GM18858 (cell line): Measurements from ENCODE around the gene DUSP19.
A peak's percentile ranks its signal among the peaks of the same experiment; 100 is the strongest.

Experiments
- ATAC-seq: cut with Tn5 transposase; IDR thresholded peaks from one replicate; pipeline ENCODE4 v1.9.1; 2021; ENCODE audit not compliant: unreplicated experiment

The DUSP19 gene

GRCh38 chr2:183063083-183063482 is 15.5 kb upstream of the DUSP19 start:
- peak; percentile 82 for ATAC-seq

GRCh38 chr2:183068561-183068960 is 10.0 kb upstream of the DUSP19 start:
- ATAC-seq = no peak

GRCh38 chr2:183069174-183069573 is 9.4 kb upstream of the DUSP19 start:
- no peak for ATAC-seq

- ATAC-seq = no peak
Observed at GRCh38 chr2:183070942-183071844, 7.4 kb upstream of the DUSP19 start.

- no peak for ATAC-seq
Observed at GRCh38 chr2:183072177-183072576, 6.4 kb upstream of the DUSP19 start.

GRCh38 chr2:183078163-183078463 is 434 bp upstream of the DUSP19 start:
- ATAC-seq = no peak

- ATAC-seq = peak; percentile 21
Observed at GRCh38 chr2:183079139-183079775, 710 bp downstream of the DUSP19 start.

GRCh38 chr2:183081911-183082310 is 3.4 kb downstream of the DUSP19 start:
- no peak for ATAC-seq

GRCh38 chr2:183088061-183088460 is 9.5 kb downstream of the DUSP19 start:
- peak; percentile 52 for ATAC-seq

- ATAC-seq = no peak
Observed at GRCh38 chr2:183089192-183089851, 10.8 kb downstream of the DUSP19 start.

GRCh38 chr2:183091318-183091953 is 12.9 kb downstream of the DUSP19 start:
- ATAC-seq = no peak

GRCh38 chr2:183091954-183092345 is 13.4 kb downstream of the DUSP19 start:
- no peak for ATAC-seq

- ATAC-seq = peak; percentile 84
Observed at GRCh38 chr2:183093857-183094657, 15.5 kb downstream of the DUSP19 start.

- no peak for ATAC-seq
Observed at GRCh38 chr2:183105402-183106134, 27.0 kb downstream of the DUSP19 start.

- ATAC-seq = no peak
Observed at GRCh38 chr2:183112577-183112976, 34.0 kb downstream of the DUSP19 start.

GRCh38 chr2:183113630-183114029 is 35.1 kb downstream of the DUSP19 start:
- no peak for ATAC-seq

GRCh38 chr2:183117226-183117625 is 38.7 kb downstream of the DUSP19 start:
- no peak for ATAC-seq

GRCh38 chr2:183123117-183123958 is 44.8 kb downstream of the DUSP19 start:
- ATAC-seq = no peak

- peak; percentile 17 for ATAC-seq
Observed at GRCh38 chr2:183123959-183124221, 45.3 kb downstream of the DUSP19 start.
